CD4-positive, alpha-beta T cell (primary cell): ENCODE results near the gene GDPD2. TPM values are rescaled to one million over a fixed set of nuclear protein-coding genes. Genes with fewer than 3 reads are reported as not detected.

ENCODE experiments used
- ATAC-seq: fragments of 200-7000 bp; cut with Tn5 transposase; one replicate; pipeline ENCODE4 v1.10.0; 2022; ENCODE audit warnings: mild to moderate bottlenecking; ENCODE audit not compliant: poor library complexity
- CTCF ChIA-PET: fragments of 350-600 bp; sonication (Branson Sonifier 250); formaldehyde crosslinking; loops from one replicate; lab custom pipeline; 2021; ENCODE audit warnings: antibody characterized with exemption, inconsistent platforms; lab: Charles Lee
- POLR2A ChIA-PET: fragments of 350-600 bp; sonication (Branson Sonifier 250); formaldehyde crosslinking; loops from one replicate; lab custom pipeline; 2021; ENCODE audit warnings: antibody characterized with exemption, inconsistent platforms; lab: Charles Lee
- DNase-seq, 14 experiments: peaks; one replicate each; pipeline ENCODE4 v3.0.0-alpha.2; 2013 to 2020; ENCODE audit warnings: mixed read lengths in 2 of 14
- H3K27ac ChIP-seq, 2 donors: one replicate each; pipeline versions ENCODE4 v1.5.1 to v1.7.0; 2013; ENCODE audit warnings: low read length in 2 of 2, low read depth in 1 of 2, mild to moderate bottlenecking in 1 of 2
- H3K27me3 ChIP-seq, 2 experiments: 1 replicate in 1 of 2; 2 replicates in 1 of 2; pipeline versions ENCODE4 v1.6.1 to v1.7.0; 2013; ENCODE audit warnings: low read length in 2 of 2, control low read depth in 1 of 2, mild to moderate bottlenecking in 1 of 2, moderate library complexity in 1 of 2; ENCODE audit not compliant: insufficient read depth in 2 of 2, control insufficient read depth in 1 of 2
- H3K36me3 ChIP-seq: one replicate; pipeline ENCODE4 v1.6.1; 2013; ENCODE audit warnings: low read length, control low read depth; ENCODE audit not compliant: insufficient read depth
- H3K4me1 ChIP-seq: one replicate; pipeline ENCODE4 v1.6.1; 2013; ENCODE audit warnings: low read length, control low read depth; ENCODE audit not compliant: insufficient read depth
- H3K4me3 ChIP-seq: one replicate; pipeline ENCODE4 v1.5.1; 2013; ENCODE audit warnings: mild to moderate bottlenecking, low read length, moderate library complexity
- H3K9me3 ChIP-seq, 2 experiments: 1 replicate in 1 of 2; 2 replicates in 1 of 2; pipeline versions ENCODE4 v1.6.1 to v1.7.0; 2013; ENCODE audit warnings: low read length in 2 of 2, mild to moderate bottlenecking in 2 of 2, control low read depth in 1 of 2, moderate library complexity in 1 of 2; ENCODE audit not compliant: control insufficient read depth in 1 of 2, insufficient read depth in 1 of 2
- H3K27ac Mint-ChIP-seq: one replicate; pipeline ENCODE4 v1.8.0; 2020; ENCODE audit warnings: mixed read lengths
- H3K27me3 Mint-ChIP-seq: one replicate; pipeline ENCODE4 v1.8.0; 2021; ENCODE audit warnings: mixed read lengths
- H3K36me3 Mint-ChIP-seq: one replicate; pipeline ENCODE4 v1.8.0; 2021; ENCODE audit warnings: low read depth, mixed read lengths
- H3K4me1 Mint-ChIP-seq: one replicate; pipeline ENCODE4 v1.8.0; 2021; ENCODE audit warnings: low read depth, mixed read lengths
- H3K4me3 Mint-ChIP-seq: one replicate; pipeline ENCODE4 v1.8.0; 2020; ENCODE audit warnings: mild to moderate bottlenecking, mixed read lengths
- H3K9me3 Mint-ChIP-seq: one replicate; pipeline ENCODE4 v1.8.0; 2020; ENCODE audit warnings: mixed read lengths
- intact Hi-C, 2 experiments: fragments of 100-400 bp; cut with DNase I in 1 of 2; cut with micrococcal nuclease in 1 of 2; formaldehyde crosslinking; loops; one replicate each; pipeline versions ENCODE4 v1.15.1 to v1.9.0; 2023 to 2025; cut with DNase I, micrococcal nuclease
- total RNA-seq, 174 experiments: library from RNA in 2 of 174; stranded (reverse) in 2 of 174; gene quantifications; one replicate each; pipeline ENCODE4 v1.2.3 and lab custom pipeline; 2021 to 2026
- TF ChIP-seq, protein P1 (sequence below): fragments of 200-600 bp; IDR thresholded peaks from one replicate; pipeline ENCODE4 v1.8.0; 2022; ENCODE audit warnings: antibody characterized with exemption, mild to moderate bottlenecking

Gene GDPD2
- total RNA-seq, 2 experiments from 2014 or later, result not detected

GRCh38 chrX:70434352-70434866 is 11.3 kb downstream of the GDPD2 start:
- intact Hi-C loops, result loop anchor here (1.0 to 10.0 kb wide), 7 partner anchors 16 to 900 kb away; partner anchors contain the start of genes IGBP1 (in 1 of the 2), KIF4A (in 1 of the 2), PDZD11 (in 1 of the 2) and RAB41 (in 1 of the 2)
- peak overlapping the region in 1 of 2 donors; percentile 51 for H3K27ac ChIP-seq
- H3K4me1 ChIP-seq, result peaks cover 24% of the 10 kb centered on the region
- Mint-ChIP-seq H3K4me3 (peak overlapping the region; percentile 95), H3K27ac (peak overlapping the region; percentile 93), H3K4me1 (peaks cover 19% of the 10 kb centered on the region), H3K27me3 (peaks cover 18% of the 10 kb centered on the region), H3K9me3 (no peaks in the 10 kb centered on the region), H3K36me3 (no peaks in the 10 kb centered on the region)
- TF ChIP-seq, protein P1, sequence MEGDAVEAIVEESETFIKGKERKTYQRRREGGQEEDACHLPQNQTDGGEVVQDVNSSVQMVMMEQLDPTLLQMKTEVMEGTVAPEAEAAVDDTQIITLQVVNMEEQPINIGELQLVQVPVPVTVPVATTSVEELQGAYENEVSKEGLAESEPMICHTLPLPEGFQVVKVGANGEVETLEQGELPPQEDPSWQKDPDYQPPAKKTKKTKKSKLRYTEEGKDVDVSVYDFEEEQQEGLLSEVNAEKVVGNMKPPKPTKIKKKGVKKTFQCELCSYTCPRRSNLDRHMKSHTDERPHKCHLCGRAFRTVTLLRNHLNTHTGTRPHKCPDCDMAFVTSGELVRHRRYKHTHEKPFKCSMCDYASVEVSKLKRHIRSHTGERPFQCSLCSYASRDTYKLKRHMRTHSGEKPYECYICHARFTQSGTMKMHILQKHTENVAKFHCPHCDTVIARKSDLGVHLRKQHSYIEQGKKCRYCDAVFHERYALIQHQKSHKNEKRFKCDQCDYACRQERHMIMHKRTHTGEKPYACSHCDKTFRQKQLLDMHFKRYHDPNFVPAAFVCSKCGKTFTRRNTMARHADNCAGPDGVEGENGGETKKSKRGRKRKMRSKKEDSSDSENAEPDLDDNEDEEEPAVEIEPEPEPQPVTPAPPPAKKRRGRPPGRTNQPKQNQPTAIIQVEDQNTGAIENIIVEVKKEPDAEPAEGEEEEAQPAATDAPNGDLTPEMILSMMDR, result no peak
- H3K9me3 ChIP-seq, result no peaks in the 10 kb centered on the region
- DNase-seq (peak in 12 of 14 experiments; percentile 21 to 79 (median 49)), ATAC-seq (peak; percentile 40)
- no peaks in the 10 kb centered on the region for H3K36me3 ChIP-seq
- H3K4me3 ChIP-seq, result peak overlapping the region; percentile 65
- CTCF ChIA-PET, result interaction anchor here (0.5 to 3.0 kb wide), 8 partner anchors 8 to 747 kb away, joined by 3 to 7 read pairs (median 4); partner anchors contain the start of gene GDPD2
- H3K27me3 ChIP-seq, result no peaks in the 10 kb centered on the region
- POLR2A ChIA-PET, result interaction anchor here (1.0 to 2.7 kb wide), 3 partner anchors 36 to 748 kb away, joined by 3 to 10 read pairs (median 9); partner anchors contain the start of gene IGBP1

GRCh38 chrX:70434914-70435586 is 11.9 kb downstream of the GDPD2 start:
- Mint-ChIP-seq H3K36me3 (no peaks in the 10 kb centered on the region), H3K4me3 (peak overlapping the region; percentile 95), H3K9me3 (no peaks in the 10 kb centered on the region), H3K27ac (peak overlapping the region; percentile 82), H3K4me1 (peaks cover 19% of the 10 kb centered on the region), H3K27me3 (peaks cover 21% of the 10 kb centered on the region)
- Histone ChIP-seq H3K27me3 (no peaks in the 10 kb centered on the region), H3K4me3 (peak overlapping the region; percentile 65), H3K4me1 (peaks cover 24% of the 10 kb centered on the region), H3K9me3 (no peaks in the 10 kb centered on the region), H3K27ac (no peak overlapping the region), H3K36me3 (no peaks in the 10 kb centered on the region)
- CTCF ChIA-PET, result interaction anchor here (1.1 to 3.0 kb wide), 2 partner anchors 12 to 17 kb away, joined by 6 to 7 read pairs; partner anchors contain the start of gene GDPD2
- intact Hi-C loops, result loop anchor here (1.0 to 10.0 kb wide), 7 partner anchors 16 to 900 kb away; partner anchors contain the start of genes IGBP1 (in 1 of the 2), KIF4A (in 1 of the 2), PDZD11 (in 1 of the 2) and RAB41 (in 1 of the 2)
- POLR2A ChIA-PET, result interaction anchor here (1.1 to 2.7 kb wide), 3 partner anchors 36 to 302 kb away, joined by 3 to 10 read pairs (median 9); partner anchors contain the start of genes IGBP1, KIF4A and PDZD11
- peak in 3 of 14 experiments; percentile 22 to 53 (median 34) for DNase-seq
- ATAC-seq, result peak; percentile 21
- TF ChIP-seq, protein P1, result no peak

DNA sequence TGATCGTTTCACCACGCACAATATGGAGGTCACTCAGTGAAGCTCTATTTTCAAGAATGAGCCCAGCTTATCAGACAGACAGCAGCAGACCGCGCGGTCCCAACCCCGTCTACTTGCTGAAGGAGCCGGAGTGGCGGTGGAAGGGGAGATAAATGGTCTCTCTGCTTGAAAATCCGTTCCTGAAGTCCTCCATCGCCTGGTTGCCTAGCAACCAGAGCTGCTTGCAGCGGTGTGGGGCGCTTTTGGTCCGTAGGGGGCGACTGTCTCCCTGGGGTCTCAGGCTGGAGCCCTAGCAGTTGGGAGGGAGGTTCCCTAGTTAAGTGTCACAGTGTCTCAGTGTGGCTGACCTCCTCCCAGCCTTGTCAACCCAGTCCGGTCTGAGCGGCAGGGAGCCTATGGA is 13.2 kb downstream of the GDPD2 start:
- Mint-ChIP-seq H3K4me3 (no peak overlapping the region), H3K27me3 (peaks cover 32% of the 10 kb centered on the region), H3K9me3 (no peaks in the 10 kb centered on the region), H3K36me3 (no peaks in the 10 kb centered on the region), H3K4me1 (peaks cover 19% of the 10 kb centered on the region), H3K27ac (no peak overlapping the region)
- no peaks in the 10 kb centered on the region for H3K9me3 ChIP-seq
- H3K4me1 ChIP-seq, result peaks cover 24% of the 10 kb centered on the region
- no peaks in the 10 kb centered on the region for H3K27me3 ChIP-seq
- no peaks in the 10 kb centered on the region for H3K36me3 ChIP-seq
- intact Hi-C loops, result loop anchor here (10.0 kb wide), 3 partner anchors 152 to 902 kb away; partner anchors contain the start of genes IGBP1 (in 1 of the 2), PDZD11 (in 1 of the 2) and RAB41 (in 1 of the 2)
- H3K27ac ChIP-seq, result no peak overlapping the region
- DNase-seq (peak in 2 of 14 experiments; percentile 32 to 54), ATAC-seq (no peak)
- TF ChIP-seq, protein P1, result no peak
- ChIA-PET CTCF (no interaction called here), POLR2A (interaction anchor here (1.8 kb wide), 1 partner anchor 303 kb away, joined by 9 read pairs; the partner anchor contains the start of gene IGBP1)
- no peak overlapping the region for H3K4me3 ChIP-seq
